NCI-H1694 (cell line): ENCODE data around the gene NPFFR1.

ENCODE experiments used
- DNase-seq: peaks from one replicate; lab custom pipeline; 2025; lab: John Stamatoyannopoulos, UW

The NPFFR1 gene

GRCh38 chr10:70315276-70315675 lies 31.5 kb upstream of the NPFFR1 start:
- no peak for DNase-seq

GRCh38 chr10:70312972-70313371 lies 29.2 kb upstream of the NPFFR1 start:
- no peak for DNase-seq

GRCh38 chr10:70312249-70312648 lies 28.4 kb upstream of the NPFFR1 start:
- no peak for DNase-seq

GRCh38 chr10:70311698-70312097 lies 27.9 kb upstream of the NPFFR1 start:
- no peak for DNase-seq

- DNase-seq: no peak
These were observed 25.9 kb upstream of the NPFFR1 start for GRCh38 chr10:70309661-70310060.

GRCh38 chr10:70308121-70309060 lies 24.6 kb upstream of the NPFFR1 start:
- DNase-seq: no peak

- DNase-seq: no peak
These were observed 23.2 kb upstream of the NPFFR1 start for GRCh38 chr10:70306886-70307520.

GRCh38 chr10:70306181-70306705 lies 22.4 kb upstream of the NPFFR1 start:
- DNase-seq: no peak

- DNase-seq: no peak
These were observed 19.9 kb upstream of the NPFFR1 start for GRCh38 chr10:70303730-70304129.

- DNase-seq: no peak
These were observed 18.5 kb upstream of the NPFFR1 start for GRCh38 chr10:70302292-70302691.

GRCh38 chr10:70300908-70301597 lies 17.2 kb upstream of the NPFFR1 start:
- DNase-seq: no peak

- no peak for DNase-seq
These were observed 16.7 kb upstream of the NPFFR1 start for GRCh38 chr10:70300461-70300860.

GRCh38 chr10:70299876-70300275 lies 16.1 kb upstream of the NPFFR1 start:
- no peak for DNase-seq

- no peak for DNase-seq
These were observed 14.6 kb upstream of the NPFFR1 start for GRCh38 chr10:70298393-70298792.

- no peak for DNase-seq
These were observed 13.4 kb upstream of the NPFFR1 start for GRCh38 chr10:70297224-70297623.

- no peak for DNase-seq
These were observed 12.6 kb upstream of the NPFFR1 start for GRCh38 chr10:70296406-70296899.

GRCh38 chr10:70295926-70296325 lies 12.1 kb upstream of the NPFFR1 start:
- no peak for DNase-seq

GRCh38 chr10:70295321-70295720 lies 11.5 kb upstream of the NPFFR1 start:
- no peak for DNase-seq

GRCh38 chr10:70293169-70293843 lies 9.5 kb upstream of the NPFFR1 start:
- DNase-seq: no peak

GRCh38 chr10:70292004-70292403 lies 8.2 kb upstream of the NPFFR1 start:
- no peak for DNase-seq

- DNase-seq: no peak
These were observed 5.9 kb upstream of the NPFFR1 start for GRCh38 chr10:70289739-70290138.

- no peak for DNase-seq
These were observed 2.8 kb upstream of the NPFFR1 start for GRCh38 chr10:70286616-70287015.
